ENCODE results near the gene GAB2.
"Not testable (repeated sequence)": the region's sequence is repeated elsewhere in the genome, so short reads cannot be mapped to it uniquely, and the experiment has no call there.

The GAB2 gene

GRCh38 chr11:78417175-78417887 is at the start of gene GAB2:
TSS of gene GAB2 (minus strand) at chr11:78417820. CDS start at chr11:78417720, 100 bp downstream.
- TF ChIP-seq CTCF (IDR thresholded peaks at IDR 0.05; ENCODE audit: low read depth, low read length): no peak
- DNase-seq (ENCODE audit: extremely low read depth, low read depth): no peak

- DNase-seq (ENCODE audit: extremely low read depth, low read depth): no peak
- no peak for TF ChIP-seq CTCF (IDR thresholded peaks at IDR 0.05; ENCODE audit: low read depth, low read length)
Observed at GRCh38 chr11:78467370-78467769, 49.8 kb upstream of the GAB2 start.

GRCh38 chr11:78465169-78465942 is 47.7 kb upstream of the GAB2 start:
- no peak for TF ChIP-seq CTCF (IDR thresholded peaks at IDR 0.05; ENCODE audit: low read depth, low read length)

GRCh38 chr11:78464787-78465168 is 47.2 kb upstream of the GAB2 start:
- DNase-seq (ENCODE audit: extremely low read depth, low read depth): not testable (repeated sequence)

More at GRCh38 chr11:78465169-78465942, 47.7 kb upstream of the GAB2 start:
- no peak for DNase-seq (ENCODE audit: extremely low read depth, low read depth)

GRCh38 chr11:78460471-78460870 is 42.9 kb upstream of the GAB2 start:
- no peak for DNase-seq (ENCODE audit: extremely low read depth, low read depth)
- TF ChIP-seq CTCF (IDR thresholded peaks at IDR 0.05; ENCODE audit: low read depth, low read length): no peak

- DNase-seq (ENCODE audit: extremely low read depth, low read depth): no peak
Observed at GRCh38 chr11:78459738-78460137, 42.1 kb upstream of the GAB2 start.

GRCh38 chr11:78457448-78457847 is 39.8 kb upstream of the GAB2 start:
- DNase-seq (ENCODE audit: extremely low read depth, low read depth): no peak
- TF ChIP-seq CTCF (IDR thresholded peaks at IDR 0.05; ENCODE audit: low read depth, low read length): no peak

More at GRCh38 chr11:78459738-78460137, 42.1 kb upstream of the GAB2 start:
- TF ChIP-seq CTCF (IDR thresholded peaks at IDR 0.05; ENCODE audit: low read depth, low read length): no peak
